ENCODE measurements around the gene ZFP36. TPM values are rescaled to one million over a fixed set of nuclear protein-coding genes. Genes with fewer than 3 reads are reported as not detected.
A peak's percentile ranks its signal among the peaks of the same experiment; 100 is the strongest.

Gene ZFP36
- total RNA-seq, 1 experiment from 2014 or later: 414 TPM

DNA sequence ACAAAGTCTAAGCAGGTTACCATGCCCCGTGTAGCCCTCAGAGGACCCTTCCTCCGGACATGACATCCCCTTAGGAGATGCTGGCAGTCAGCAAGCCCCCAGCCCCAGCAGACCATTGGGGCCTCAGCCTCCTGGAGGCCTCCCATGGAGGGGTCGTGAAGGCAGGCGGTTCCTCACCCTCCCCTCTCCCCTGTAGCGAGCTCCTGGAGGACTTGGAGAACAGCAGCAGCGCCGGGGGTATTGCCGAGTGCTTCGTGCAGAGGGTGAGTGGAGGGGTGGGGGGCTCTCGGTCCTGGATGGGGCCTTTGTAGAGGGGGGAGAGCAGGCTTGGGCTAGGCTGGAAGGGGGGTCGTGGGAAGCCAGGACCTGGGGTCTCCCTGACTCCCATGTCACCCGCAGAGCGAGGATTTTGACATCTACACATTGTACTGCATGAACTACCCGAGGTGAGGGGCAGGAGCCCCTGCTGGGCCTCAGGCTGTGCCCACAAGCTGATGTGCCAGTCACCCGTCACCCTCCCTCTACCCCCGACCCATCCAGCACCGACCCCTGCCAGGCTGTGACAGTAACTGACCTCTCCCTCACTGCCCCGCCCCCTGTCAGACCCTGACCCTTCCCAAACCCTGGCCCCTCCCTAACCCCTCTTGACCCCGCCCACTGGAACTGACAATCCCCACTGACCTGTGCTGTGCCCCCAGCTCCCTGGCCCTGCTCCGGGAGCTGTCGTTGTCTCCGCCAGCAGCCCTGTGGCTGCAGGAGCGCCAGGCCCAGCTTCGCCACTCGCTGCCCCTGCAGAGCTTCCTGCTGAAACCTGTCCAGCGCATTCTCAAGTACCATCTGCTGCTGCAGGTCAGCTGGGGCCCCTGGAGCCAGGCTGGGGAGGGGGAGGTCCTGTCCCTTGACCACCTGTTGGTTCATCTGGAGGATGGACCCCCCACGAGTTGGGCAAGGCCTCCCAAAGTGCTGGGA is 9.8 kb downstream of the ZFP36 start:
- ATAC-seq (no peak), DNase-seq (ENCODE audit: low read depth, low spot score) (no peak)
- Histone ChIP-seq H3K4me1 (ENCODE audit: control insufficient read depth, insufficient read depth, low read length) (peaks cover 31% of the 10 kb centered on the region), H3K27ac (ENCODE audit: low read length) (peak overlapping the region; percentile 92), H3K36me3 (ENCODE audit: control insufficient read depth, insufficient read depth, low read length) (peaks cover 50% of the 10 kb centered on the region), H3K27me3 (ENCODE audit: control insufficient read depth, insufficient read depth, low read length) (no peaks in the 10 kb centered on the region), H3K9me3 (ENCODE audit: control insufficient read depth, insufficient read depth, low read depth, low read length) (no peaks in the 10 kb centered on the region), H3K4me3 (ENCODE audit: low read depth in 2 of 2, low read length in 2 of 2) (peak overlapping the region in 1 of 2 experiments; percentile 55; a peak in 2 of 4 replicates)
- CTCF ChIA-PET: interaction anchor here (0.6 to 6.8 kb wide), 10 partner anchors 10 to 254 kb away, joined by 3 to 147 read pairs (median 4); partner anchors contain the start of genes RPS16 and SAMD4B
- in situ Hi-C loops (cut with HindIII; ENCODE audit: low pct_unique_long_range_greater_than_20kb, low sequenced_read_pairs) (no loop called here), intact Hi-C loops (cut with micrococcal nuclease; ENCODE audit: unreplicated experiment) (loop anchor here (10.0 kb wide), 1 partner anchor 442 kb away; the partner anchor contains the start of gene FBXO17)
- TF ChIP-seq TCF7L2 (IDR thresholded peaks at IDR 0.05; ENCODE audit: low read depth, low read length): no peak
- no peak for TF ChIP-seq SIN3A (IDR thresholded peaks at IDR 0.05; ENCODE audit: borderline replicate concordance, insufficient read depth, low read depth, low read length)
- no peak for TF ChIP-seq POLR2AphosphoS5 (IDR thresholded peaks at IDR 0.05; ENCODE audit: low read depth, low read length)
- TF ChIP-seq, protein P1, sequence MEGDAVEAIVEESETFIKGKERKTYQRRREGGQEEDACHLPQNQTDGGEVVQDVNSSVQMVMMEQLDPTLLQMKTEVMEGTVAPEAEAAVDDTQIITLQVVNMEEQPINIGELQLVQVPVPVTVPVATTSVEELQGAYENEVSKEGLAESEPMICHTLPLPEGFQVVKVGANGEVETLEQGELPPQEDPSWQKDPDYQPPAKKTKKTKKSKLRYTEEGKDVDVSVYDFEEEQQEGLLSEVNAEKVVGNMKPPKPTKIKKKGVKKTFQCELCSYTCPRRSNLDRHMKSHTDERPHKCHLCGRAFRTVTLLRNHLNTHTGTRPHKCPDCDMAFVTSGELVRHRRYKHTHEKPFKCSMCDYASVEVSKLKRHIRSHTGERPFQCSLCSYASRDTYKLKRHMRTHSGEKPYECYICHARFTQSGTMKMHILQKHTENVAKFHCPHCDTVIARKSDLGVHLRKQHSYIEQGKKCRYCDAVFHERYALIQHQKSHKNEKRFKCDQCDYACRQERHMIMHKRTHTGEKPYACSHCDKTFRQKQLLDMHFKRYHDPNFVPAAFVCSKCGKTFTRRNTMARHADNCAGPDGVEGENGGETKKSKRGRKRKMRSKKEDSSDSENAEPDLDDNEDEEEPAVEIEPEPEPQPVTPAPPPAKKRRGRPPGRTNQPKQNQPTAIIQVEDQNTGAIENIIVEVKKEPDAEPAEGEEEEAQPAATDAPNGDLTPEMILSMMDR (IDR thresholded peaks at IDR 0.05): no peak
- TF ChIP-seq, protein P2, sequence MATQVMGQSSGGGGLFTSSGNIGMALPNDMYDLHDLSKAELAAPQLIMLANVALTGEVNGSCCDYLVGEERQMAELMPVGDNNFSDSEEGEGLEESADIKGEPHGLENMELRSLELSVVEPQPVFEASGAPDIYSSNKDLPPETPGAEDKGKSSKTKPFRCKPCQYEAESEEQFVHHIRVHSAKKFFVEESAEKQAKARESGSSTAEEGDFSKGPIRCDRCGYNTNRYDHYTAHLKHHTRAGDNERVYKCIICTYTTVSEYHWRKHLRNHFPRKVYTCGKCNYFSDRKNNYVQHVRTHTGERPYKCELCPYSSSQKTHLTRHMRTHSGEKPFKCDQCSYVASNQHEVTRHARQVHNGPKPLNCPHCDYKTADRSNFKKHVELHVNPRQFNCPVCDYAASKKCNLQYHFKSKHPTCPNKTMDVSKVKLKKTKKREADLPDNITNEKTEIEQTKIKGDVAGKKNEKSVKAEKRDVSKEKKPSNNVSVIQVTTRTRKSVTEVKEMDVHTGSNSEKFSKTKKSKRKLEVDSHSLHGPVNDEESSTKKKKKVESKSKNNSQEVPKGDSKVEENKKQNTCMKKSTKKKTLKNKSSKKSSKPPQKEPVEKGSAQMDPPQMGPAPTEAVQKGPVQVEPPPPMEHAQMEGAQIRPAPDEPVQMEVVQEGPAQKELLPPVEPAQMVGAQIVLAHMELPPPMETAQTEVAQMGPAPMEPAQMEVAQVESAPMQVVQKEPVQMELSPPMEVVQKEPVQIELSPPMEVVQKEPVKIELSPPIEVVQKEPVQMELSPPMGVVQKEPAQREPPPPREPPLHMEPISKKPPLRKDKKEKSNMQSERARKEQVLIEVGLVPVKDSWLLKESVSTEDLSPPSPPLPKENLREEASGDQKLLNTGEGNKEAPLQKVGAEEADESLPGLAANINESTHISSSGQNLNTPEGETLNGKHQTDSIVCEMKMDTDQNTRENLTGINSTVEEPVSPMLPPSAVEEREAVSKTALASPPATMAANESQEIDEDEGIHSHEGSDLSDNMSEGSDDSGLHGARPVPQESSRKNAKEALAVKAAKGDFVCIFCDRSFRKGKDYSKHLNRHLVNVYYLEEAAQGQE (IDR thresholded peaks at IDR 0.05; ENCODE audit: insufficient read depth in 1 of 2, low read depth in 2 of 2, low read length in 1 of 2): no peak
- POLR2A ChIA-PET: interaction anchor here (0.6 to 8.9 kb wide), 16 partner anchors 8 to 262 kb away, joined by 3 to 230 read pairs (median 7); partner anchors contain the start of genes MED29, PAF1, RPS16 and ZFP36
- BruUV-seq (replicated peaks): no TSS peak

DNA sequence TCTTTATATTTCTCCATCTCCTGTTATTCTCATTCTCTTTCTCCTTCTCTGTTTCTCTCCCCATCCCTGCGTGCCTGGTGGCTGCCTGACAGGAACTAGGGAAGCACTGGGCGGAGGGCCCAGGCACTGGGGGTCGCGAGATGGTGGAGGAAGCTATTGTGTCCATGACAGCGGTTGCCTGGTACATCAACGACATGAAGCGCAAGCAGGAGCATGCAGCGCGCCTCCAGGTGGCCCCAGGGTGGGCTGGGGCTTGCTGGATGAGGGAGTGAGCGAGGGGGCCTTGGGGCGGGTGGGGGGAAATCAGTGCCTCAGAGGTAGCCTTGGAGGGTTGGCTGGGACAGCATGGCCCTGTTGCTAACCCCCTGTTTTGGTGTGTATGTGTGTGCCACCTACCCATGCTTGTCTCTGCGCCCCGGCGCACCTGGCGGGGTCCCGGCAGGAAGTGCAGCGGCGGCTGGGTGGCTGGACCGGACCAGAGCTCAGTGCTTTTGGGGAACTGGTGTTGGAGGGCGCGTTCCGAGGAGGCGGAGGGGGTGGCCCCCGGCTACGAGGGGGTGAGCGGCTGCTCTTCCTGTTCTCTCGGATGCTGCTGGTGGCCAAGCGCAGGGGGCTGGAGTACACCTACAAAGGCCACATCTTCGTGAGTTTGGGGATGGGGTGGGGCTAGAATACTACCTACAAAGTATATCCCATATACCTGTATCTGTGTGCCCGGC is 11.0 kb downstream of the ZFP36 start:
- CTCF ChIA-PET: interaction anchor here (0.6 to 6.8 kb wide), 8 partner anchors 9 to 85 kb away, joined by 3 to 147 read pairs (median 10); partner anchors contain the start of genes RPS16 and SAMD4B

More for the DNA sequence above, 11.0 kb downstream of the ZFP36 start:
- Histone ChIP-seq H3K27me3 (ENCODE audit: control insufficient read depth, insufficient read depth, low read length) (no peaks in the 10 kb centered on the region), H3K9me3 (ENCODE audit: control insufficient read depth, insufficient read depth, low read depth, low read length) (no peaks in the 10 kb centered on the region), H3K4me1 (ENCODE audit: control insufficient read depth, insufficient read depth, low read length) (peaks cover 26% of the 10 kb centered on the region), H3K4me3 (ENCODE audit: low read depth in 2 of 2, low read length in 2 of 2) (no peak overlapping the region), H3K27ac (ENCODE audit: low read length) (no peak overlapping the region), H3K36me3 (ENCODE audit: control insufficient read depth, insufficient read depth, low read length) (peaks cover 53% of the 10 kb centered on the region)
- BruUV-seq (replicated peaks): no TSS peak
- in situ Hi-C loops (cut with HindIII; ENCODE audit: low pct_unique_long_range_greater_than_20kb, low sequenced_read_pairs): no loop called here
- DNase-seq (ENCODE audit: low read depth, low spot score) (no peak), ATAC-seq (no peak)
- POLR2A ChIA-PET: interaction anchor here (0.6 to 8.9 kb wide), 12 partner anchors 10 to 737 kb away, joined by 3 to 230 read pairs (median 5); partner anchors contain the start of genes MED29, PAF1, RPS16 and SUPT5H
- intact Hi-C loops (cut with micrococcal nuclease; ENCODE audit: unreplicated experiment): loop anchor here (10.0 kb wide), 1 partner anchor 443 kb away; the partner anchor contains the start of gene FBXO17
- no peak for TF ChIP-seq TCF7L2 (IDR thresholded peaks at IDR 0.05; ENCODE audit: low read depth, low read length)
- TF ChIP-seq SIN3A (IDR thresholded peaks at IDR 0.05; ENCODE audit: borderline replicate concordance, insufficient read depth, low read depth, low read length): no peak
- TF ChIP-seq, protein P2 (IDR thresholded peaks at IDR 0.05; ENCODE audit: insufficient read depth in 1 of 2, low read depth in 2 of 2, low read length in 1 of 2): no peak
- TF ChIP-seq, protein P1 (IDR thresholded peaks at IDR 0.05): no peak
- no peak for TF ChIP-seq POLR2AphosphoS5 (IDR thresholded peaks at IDR 0.05; ENCODE audit: low read depth, low read length)
